ENCODE data around the gene FBH1.

DNA sequence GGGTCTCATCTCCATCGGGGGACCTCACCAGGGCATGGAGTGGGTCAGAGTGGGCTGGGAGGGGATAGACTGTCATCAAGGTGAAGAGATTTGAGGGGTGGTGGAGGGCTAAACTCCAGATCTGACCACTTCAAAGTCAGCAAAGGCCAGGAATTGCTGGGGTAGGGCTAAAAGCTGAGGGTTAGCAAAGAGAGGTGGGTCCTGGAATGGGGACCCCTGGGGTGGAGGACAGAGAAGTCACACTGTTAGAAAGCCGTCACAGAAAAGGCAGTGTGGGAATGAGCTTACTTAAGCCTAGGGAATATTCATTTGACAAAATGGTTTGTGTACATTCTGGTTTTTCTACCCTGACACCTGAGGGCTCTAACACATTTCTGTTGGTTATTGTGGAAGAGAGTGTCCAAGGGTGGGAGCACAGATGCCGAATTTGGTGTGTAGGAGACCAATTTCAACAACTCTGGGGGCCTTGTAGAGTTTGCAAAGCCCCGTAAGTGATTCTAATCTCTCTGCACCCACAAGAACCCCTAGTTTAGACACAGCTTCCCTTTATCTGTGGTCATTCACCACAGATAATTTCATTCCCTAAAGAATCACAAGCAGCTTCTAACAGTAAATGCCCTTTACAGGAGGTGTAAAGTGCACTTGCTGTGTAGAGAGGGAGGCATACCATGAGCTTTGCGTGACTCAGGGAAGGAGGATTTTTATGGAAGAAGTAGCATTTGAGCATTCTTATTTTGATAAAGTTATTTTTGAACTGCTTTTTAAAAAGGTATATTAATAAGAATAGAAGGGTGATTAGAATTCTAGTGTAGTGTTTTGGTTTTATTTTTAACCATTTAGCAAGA is 6.4 kb downstream of the FBH1 start:
- TF ChIP-seq POLR2AphosphoS5 (IDR thresholded peaks at IDR 0.05; ENCODE audit: low read depth, low read length) (peak; percentile 35; the same call in 1 of the 2 replicates), POLR2A (IDR thresholded peaks at IDR 0.05; ENCODE audit: low read depth, low read length) (0 out of 2 replicates have a peak, but pooled peaks have one; percentile 20), SPI1 (IDR thresholded peaks at IDR 0.05; ENCODE audit: low read depth, low read length) (no peak)

All from GM12891 (cell line).